Breast epithelium (tissue), 4 donors: ENCODE data around the gene GSK3A. TPM values are rescaled to one million over a fixed set of nuclear protein-coding genes. Genes with fewer than 3 reads are reported as not detected.

Source experiments
- DNase-seq, 2 donors: peaks; one replicate each; pipeline ENCODE4 v3.0.0-alpha.2; 2019; ENCODE audit warnings: low spot score in 2 of 2
- H3K27ac ChIP-seq, 2 donors: fragments of 200-600 bp; sonication (generic) in 1 of 2; one replicate each; pipeline ENCODE4 v1.5.1; 2016 to 2019; ENCODE audit warnings: mild to moderate bottlenecking in 1 of 2
- H3K27me3 ChIP-seq, 2 donors: fragments of 200-600 bp; sonication (generic) in 1 of 2; one replicate each; pipeline versions ENCODE4 v1.5.1 to v1.6.0; 2017 to 2019; ENCODE audit warnings: control low read depth in 1 of 2, mild to moderate bottlenecking in 1 of 2
- H3K36me3 ChIP-seq: fragments of 200-600 bp; one replicate; pipeline ENCODE4 v1.5.1; 2019
- H3K4me1 ChIP-seq, 2 donors: fragments of 200-600 bp; sonication (generic); one replicate each; pipeline ENCODE4 v1.5.1; 2016 to 2019; ENCODE audit warnings: control low read depth in 1 of 2
- H3K4me3 ChIP-seq, 3 donors: fragments of 200-600 bp; sonication (generic); 1 replicate in 2 of 3; 2 replicates in 1 of 3; pipeline ENCODE4 v1.5.1; 2016 to 2019; ENCODE audit warnings: mild to moderate bottlenecking in 3 of 3, moderate library complexity in 2 of 3
- H3K9me3 ChIP-seq, 2 donors: fragments of 200-600 bp; sonication (generic) in 1 of 2; one replicate each; pipeline ENCODE4 v1.5.1; 2016 to 2019; ENCODE audit warnings: control low read depth in 1 of 2
- CTCF ChIP-seq, 3 donors: fragments of 450-650 bp; IDR thresholded peaks; one replicate each; pipeline ENCODE4 v1.5.1; 2016 to 2017; ENCODE audit warnings: antibody characterized with exemption in 3 of 3, mild to moderate bottlenecking in 3 of 3, moderate library complexity in 3 of 3
- POLR2A ChIP-seq: fragments of 450-650 bp; IDR thresholded peaks from one replicate; pipeline ENCODE4 v1.6.1; 2016; ENCODE audit warnings: antibody characterized with exemption, mild to moderate bottlenecking, moderate library complexity
- POLR2AphosphoS5 ChIP-seq, 3 donors: sonication (generic); formaldehyde crosslinking; IDR thresholded peaks; one replicate each; pipeline ENCODE4 v1.6.1; 2017; ENCODE audit warnings: antibody characterized with exemption in 3 of 3
- intact Hi-C: fragments of 100-400 bp; cut with DNase I; formaldehyde crosslinking; loops from one replicate; pipeline ENCODE4 v1.15.1; 2023; ENCODE audit warnings: low total_unique reads
- total RNA-seq, 3 donors: library from RNA; depleted of rRNA; stranded (reverse); fragments of >200 nt; gene quantifications; one replicate each; pipeline ENCODE4 v1.1.0, GENCODE V29; 2016

GSK3A gene
- total RNA-seq, 3 donors from 2014 or later, result 18.7 to 22.1 (median 19.8) TPM

- DNase-seq, result no peak
- no peak for TF ChIP-seq CTCF (IDR thresholded peaks at IDR 0.05)
- no peak for TF ChIP-seq POLR2AphosphoS5 (IDR thresholded peaks at IDR 0.05)
- TF ChIP-seq POLR2A, result no peak
- no peaks in the 10 kb centered on the region for H3K9me3 ChIP-seq
- no peaks in the 10 kb centered on the region for H3K36me3 ChIP-seq
- intact Hi-C loops, result no loop called here
- peak overlapping the region in 1 of 2 donors; percentile 51 for H3K27ac ChIP-seq
- no peaks in the 10 kb centered on the region for H3K4me1 ChIP-seq
- no peaks in the 10 kb centered on the region for H3K27me3 ChIP-seq
- H3K4me3 ChIP-seq, result no peak overlapping the region
These were observed 40.7 kb downstream of the GSK3A start for GRCh38 chr19:42201489-42202289.

GRCh38 chr19:42200116-42200715 is 42.2 kb downstream of the GSK3A start:
- Histone ChIP-seq H3K4me3 (no peak overlapping the region), H3K9me3 (no peaks in the 10 kb centered on the region), H3K4me1 (no peaks in the 10 kb centered on the region), H3K36me3 (no peaks in the 10 kb centered on the region), H3K27ac (peak overlapping the region in 1 of 2 donors; percentile 68), H3K27me3 (no peaks in the 10 kb centered on the region)
- TF ChIP-seq POLR2A (no peak), CTCF (IDR thresholded peaks at IDR 0.05) (no peak), POLR2AphosphoS5 (IDR thresholded peaks at IDR 0.05) (no peak)
- no peak for DNase-seq
- intact Hi-C loops, result no loop called here

GRCh38 chr19:42199440-42200115 is 42.8 kb downstream of the GSK3A start:
- TF ChIP-seq POLR2AphosphoS5 (IDR thresholded peaks at IDR 0.05), result no peak
- peak overlapping the region; percentile 45 to 68 for H3K27ac ChIP-seq
- intact Hi-C loops, result no loop called here
- no peaks in the 10 kb centered on the region for H3K27me3 ChIP-seq
- peak overlapping the region in 1 of 3 donors; percentile 40 for H3K4me3 ChIP-seq
- H3K9me3 ChIP-seq, result no peaks in the 10 kb centered on the region
- H3K4me1 ChIP-seq, result no peaks in the 10 kb centered on the region
- H3K36me3 ChIP-seq, result no peaks in the 10 kb centered on the region
- no peak for DNase-seq

GRCh38 chr19:42198676-42199439 is 43.5 kb downstream of the GSK3A start:
- no peaks in the 10 kb centered on the region for H3K36me3 ChIP-seq
- DNase-seq, result no peak
- H3K27me3 ChIP-seq, result no peaks in the 10 kb centered on the region
- intact Hi-C loops, result no loop called here
- H3K27ac ChIP-seq, result peak overlapping the region; percentile 45 to 68
- H3K4me3 ChIP-seq, result peak overlapping the region in 1 of 3 donors; percentile 40
- no peak for TF ChIP-seq POLR2AphosphoS5 (IDR thresholded peaks at IDR 0.05)
- no peak for TF ChIP-seq POLR2A
- no peak for TF ChIP-seq CTCF (IDR thresholded peaks at IDR 0.05)
- H3K4me1 ChIP-seq, result no peaks in the 10 kb centered on the region
- H3K9me3 ChIP-seq, result no peaks in the 10 kb centered on the region

- no peak for TF ChIP-seq POLR2AphosphoS5 (IDR thresholded peaks at IDR 0.05)
- no peak for TF ChIP-seq CTCF (IDR thresholded peaks at IDR 0.05)
- TF ChIP-seq POLR2A, result no peak
- Histone ChIP-seq H3K27me3 (no peaks in the 10 kb centered on the region), H3K4me3 (no peak overlapping the region), H3K9me3 (peaks cover 0 to 5% of the 10 kb centered on the region in 2 donors), H3K4me1 (no peaks in the 10 kb centered on the region), H3K36me3 (no peaks in the 10 kb centered on the region), H3K27ac (no peak overlapping the region)
- no peak for DNase-seq
- intact Hi-C loops, result no loop called here
These were observed 45.0 kb downstream of the GSK3A start for GRCh38 chr19:42197375-42197817.
